Adrenal gland (tissue), 5 donors: ENCODE measurements around the gene ADAMTSL1.

ENCODE experiments used
- POLR2A ChIP-seq, 2 donors: fragments of 450-650 bp; IDR thresholded peaks; one replicate each; pipeline ENCODE4 v1.6.1; 2017; ENCODE audit warnings: antibody characterized with exemption in 2 of 2, mild to moderate bottlenecking in 2 of 2, moderate library complexity in 1 of 2
- TF ChIP-seq, protein P1 (sequence below), 6 experiments: fragments of 450-650 bp in 4 of 6; fragments of 200-600 bp in 2 of 6; sonication (generic) in 1 of 6; IDR thresholded peaks; 1 replicate in 5 of 6; 2 replicates in 1 of 6; pipeline versions ENCODE4 v1.5.1 to v1.8.0; 2016 to 2021; ENCODE audit warnings: antibody characterized with exemption in 6 of 6, mild to moderate bottlenecking in 2 of 6, moderate library complexity in 1 of 6
- donor health status: DM: no; HTN: no; CAD: no.

DNA sequence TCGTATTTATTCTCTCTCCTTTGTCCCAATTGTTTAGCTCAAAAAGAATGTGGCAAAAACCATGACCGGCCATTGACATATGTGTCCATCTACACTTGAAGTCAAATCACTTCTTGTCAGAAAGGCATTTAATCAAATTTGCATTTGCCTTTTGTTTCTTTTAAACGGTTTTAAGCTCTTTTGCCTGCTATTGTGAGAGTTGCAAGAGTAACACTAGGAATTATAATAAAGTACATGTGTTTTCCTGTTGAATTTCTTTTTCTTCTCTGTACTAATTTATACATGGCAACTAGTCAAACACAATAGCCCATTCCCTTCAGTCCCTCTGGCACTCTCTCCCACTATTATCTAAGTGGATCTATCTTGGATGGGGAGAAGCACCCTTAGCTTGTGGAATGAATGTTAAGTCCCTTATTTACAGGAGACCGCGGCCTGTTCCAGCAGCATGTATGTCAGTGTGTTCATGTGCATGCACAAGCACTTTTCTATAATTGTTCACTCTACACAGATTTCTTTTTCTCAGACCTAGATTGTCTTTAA lies 3.2 kb downstream of the ADAMTSL1 start:
- TF ChIP-seq, protein P1, sequence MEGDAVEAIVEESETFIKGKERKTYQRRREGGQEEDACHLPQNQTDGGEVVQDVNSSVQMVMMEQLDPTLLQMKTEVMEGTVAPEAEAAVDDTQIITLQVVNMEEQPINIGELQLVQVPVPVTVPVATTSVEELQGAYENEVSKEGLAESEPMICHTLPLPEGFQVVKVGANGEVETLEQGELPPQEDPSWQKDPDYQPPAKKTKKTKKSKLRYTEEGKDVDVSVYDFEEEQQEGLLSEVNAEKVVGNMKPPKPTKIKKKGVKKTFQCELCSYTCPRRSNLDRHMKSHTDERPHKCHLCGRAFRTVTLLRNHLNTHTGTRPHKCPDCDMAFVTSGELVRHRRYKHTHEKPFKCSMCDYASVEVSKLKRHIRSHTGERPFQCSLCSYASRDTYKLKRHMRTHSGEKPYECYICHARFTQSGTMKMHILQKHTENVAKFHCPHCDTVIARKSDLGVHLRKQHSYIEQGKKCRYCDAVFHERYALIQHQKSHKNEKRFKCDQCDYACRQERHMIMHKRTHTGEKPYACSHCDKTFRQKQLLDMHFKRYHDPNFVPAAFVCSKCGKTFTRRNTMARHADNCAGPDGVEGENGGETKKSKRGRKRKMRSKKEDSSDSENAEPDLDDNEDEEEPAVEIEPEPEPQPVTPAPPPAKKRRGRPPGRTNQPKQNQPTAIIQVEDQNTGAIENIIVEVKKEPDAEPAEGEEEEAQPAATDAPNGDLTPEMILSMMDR (IDR thresholded peaks at IDR 0.05) = no peak
- TF ChIP-seq POLR2A (IDR thresholded peaks at IDR 0.05) = no peak
